ENCODE data around the gene TMEM170B. TPM values are rescaled to one million over a fixed set of nuclear protein-coding genes. Genes with fewer than 3 reads are reported as not detected.
A peak's percentile ranks its signal among the peaks of the same experiment; 100 is the strongest.

The TMEM170B gene
- total RNA-seq, 1 experiment from 2014 or later, result 3.5 TPM

DNA sequence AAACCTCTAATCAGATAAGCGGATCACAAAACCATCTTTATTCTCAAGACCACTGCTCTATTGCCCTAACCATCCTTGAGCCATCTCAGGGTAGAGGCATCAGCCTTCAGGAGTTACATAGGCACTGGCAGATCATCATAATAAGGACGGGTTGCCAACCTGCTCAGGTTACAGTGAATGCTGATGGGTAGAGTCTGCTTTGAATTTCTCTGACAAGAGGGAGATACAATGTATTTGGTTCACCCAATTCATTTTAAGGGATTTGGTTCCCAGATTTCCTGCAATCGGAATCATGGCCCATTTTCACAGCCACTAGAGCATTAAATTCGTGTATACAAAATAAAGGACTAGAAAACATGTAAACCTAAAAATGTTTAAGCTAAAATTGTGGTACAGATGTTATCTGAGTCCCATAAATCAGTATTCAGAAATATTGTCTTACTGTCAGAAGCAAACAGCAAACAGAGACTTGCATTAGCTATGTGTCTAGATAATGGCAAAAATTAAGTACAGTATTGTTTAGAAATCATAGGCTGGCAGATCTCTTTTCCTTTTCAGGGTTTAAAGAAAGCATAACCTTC lies 41.9 kb upstream of the TMEM170B start:
- Mint-ChIP-seq H3K36me3 (peaks cover under 1% of the 10 kb centered on the region; the same call in 1 of the 2 replicates), H3K9me3 (peaks cover 9% of the 10 kb centered on the region), H3K4me1 (peaks cover 12% of the 10 kb centered on the region), H3K4me3 (no peak overlapping the region), H3K27ac (no peak overlapping the region), H3K27me3 (ENCODE audit: low read depth) (no peaks in the 10 kb centered on the region)
- ChIA-PET POLR2A (no interaction called here), CTCF (interaction anchor here (0.6 to 3.4 kb wide), 8 partner anchors 21 to 351 kb away, joined by 3 to 24 read pairs (median 4); no protein-coding TSS in a partner anchor)
- ATAC-seq (no peak), DNase-seq (ENCODE audit: low spot score) (no peak)
- TF ChIP-seq GRHL2 (CRISPR knock-in tag; IDR thresholded peaks at IDR 0.05; ENCODE audit: insufficient replicate concordance, severe bottlenecking), result no peak
- no peak for TF ChIP-seq ZSCAN18 (CRISPR knock-in tag; IDR thresholded peaks at IDR 0.05)
- TF ChIP-seq ZBTB21 (CRISPR knock-in tag; IDR thresholded peaks at IDR 0.05; ENCODE audit: borderline replicate concordance), result no peak
- no peak for TF ChIP-seq MYBL2 (CRISPR knock-in tag; IDR thresholded peaks at IDR 0.05)
- TF ChIP-seq, protein P1, sequence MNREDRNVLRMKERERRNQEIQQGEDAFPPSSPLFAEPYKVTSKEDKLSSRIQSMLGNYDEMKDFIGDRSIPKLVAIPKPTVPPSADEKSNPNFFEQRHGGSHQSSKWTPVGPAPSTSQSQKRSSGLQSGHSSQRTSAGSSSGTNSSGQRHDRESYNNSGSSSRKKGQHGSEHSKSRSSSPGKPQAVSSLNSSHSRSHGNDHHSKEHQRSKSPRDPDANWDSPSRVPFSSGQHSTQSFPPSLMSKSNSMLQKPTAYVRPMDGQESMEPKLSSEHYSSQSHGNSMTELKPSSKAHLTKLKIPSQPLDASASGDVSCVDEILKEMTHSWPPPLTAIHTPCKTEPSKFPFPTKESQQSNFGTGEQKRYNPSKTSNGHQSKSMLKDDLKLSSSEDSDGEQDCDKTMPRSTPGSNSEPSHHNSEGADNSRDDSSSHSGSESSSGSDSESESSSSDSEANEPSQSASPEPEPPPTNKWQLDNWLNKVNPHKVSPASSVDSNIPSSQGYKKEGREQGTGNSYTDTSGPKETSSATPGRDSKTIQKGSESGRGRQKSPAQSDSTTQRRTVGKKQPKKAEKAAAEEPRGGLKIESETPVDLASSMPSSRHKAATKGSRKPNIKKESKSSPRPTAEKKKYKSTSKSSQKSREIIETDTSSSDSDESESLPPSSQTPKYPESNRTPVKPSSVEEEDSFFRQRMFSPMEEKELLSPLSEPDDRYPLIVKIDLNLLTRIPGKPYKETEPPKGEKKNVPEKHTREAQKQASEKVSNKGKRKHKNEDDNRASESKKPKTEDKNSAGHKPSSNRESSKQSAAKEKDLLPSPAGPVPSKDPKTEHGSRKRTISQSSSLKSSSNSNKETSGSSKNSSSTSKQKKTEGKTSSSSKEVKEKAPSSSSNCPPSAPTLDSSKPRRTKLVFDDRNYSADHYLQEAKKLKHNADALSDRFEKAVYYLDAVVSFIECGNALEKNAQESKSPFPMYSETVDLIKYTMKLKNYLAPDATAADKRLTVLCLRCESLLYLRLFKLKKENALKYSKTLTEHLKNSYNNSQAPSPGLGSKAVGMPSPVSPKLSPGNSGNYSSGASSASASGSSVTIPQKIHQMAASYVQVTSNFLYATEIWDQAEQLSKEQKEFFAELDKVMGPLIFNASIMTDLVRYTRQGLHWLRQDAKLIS (CRISPR knock-in tag; IDR thresholded peaks at IDR 0.05; ENCODE audit: borderline replicate concordance), result no peak
- TF ChIP-seq SMAD4 (CRISPR knock-in tag; IDR thresholded peaks at IDR 0.05), result no peak
- TF ChIP-seq NR2C2 (CRISPR knock-in tag; IDR thresholded peaks at IDR 0.05), result no peak
- TF ChIP-seq TEAD1 (CRISPR knock-in tag; IDR thresholded peaks at IDR 0.05), result no peak
- no peak for TF ChIP-seq ZNF121 (CRISPR knock-in tag; IDR thresholded peaks at IDR 0.05)
- TF ChIP-seq EMX1 (CRISPR knock-in tag; IDR thresholded peaks at IDR 0.05), result no peak
- TF ChIP-seq, protein P2, sequence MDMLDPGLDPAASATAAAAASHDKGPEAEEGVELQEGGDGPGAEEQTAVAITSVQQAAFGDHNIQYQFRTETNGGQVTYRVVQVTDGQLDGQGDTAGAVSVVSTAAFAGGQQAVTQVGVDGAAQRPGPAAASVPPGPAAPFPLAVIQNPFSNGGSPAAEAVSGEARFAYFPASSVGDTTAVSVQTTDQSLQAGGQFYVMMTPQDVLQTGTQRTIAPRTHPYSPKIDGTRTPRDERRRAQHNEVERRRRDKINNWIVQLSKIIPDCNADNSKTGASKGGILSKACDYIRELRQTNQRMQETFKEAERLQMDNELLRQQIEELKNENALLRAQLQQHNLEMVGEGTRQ (CRISPR knock-in tag; IDR thresholded peaks at IDR 0.05), result no peak
- TF ChIP-seq RELA (CRISPR knock-in tag; IDR thresholded peaks at IDR 0.05; ENCODE audit: borderline replicate concordance), result no peak

GRCh38 chr6:11496152-11497060 lies 41.1 kb upstream of the TMEM170B start:
- Mint-ChIP-seq H3K4me3 (no peak overlapping the region), H3K4me1 (peaks cover 12% of the 10 kb centered on the region), H3K36me3 (peaks cover 4% of the 10 kb centered on the region; the same call in 1 of the 2 replicates), H3K9me3 (peaks cover 14% of the 10 kb centered on the region), H3K27ac (no peak overlapping the region; the same call in 1 of the 2 replicates), H3K27me3 (ENCODE audit: low read depth) (no peaks in the 10 kb centered on the region)
- ATAC-seq (peak; percentile 90), DNase-seq (ENCODE audit: low spot score) (peak; percentile 58)
- POLR2A ChIA-PET, result no interaction called here
- no peak for TF ChIP-seq E2F4 (CRISPR knock-in tag; IDR thresholded peaks at IDR 0.05; ENCODE audit: borderline replicate concordance, low read depth)
- no peak for TF ChIP-seq HMGXB4 (CRISPR knock-in tag; IDR thresholded peaks at IDR 0.05)
- TF ChIP-seq MYBL2 (CRISPR knock-in tag; IDR thresholded peaks at IDR 0.05), result no peak
- 0 out of 2 replicates have a peak, but pooled peaks have one; percentile 11 for TF ChIP-seq GABPB1 (CRISPR knock-in tag; IDR thresholded peaks at IDR 0.05)
- TF ChIP-seq, protein P3, sequence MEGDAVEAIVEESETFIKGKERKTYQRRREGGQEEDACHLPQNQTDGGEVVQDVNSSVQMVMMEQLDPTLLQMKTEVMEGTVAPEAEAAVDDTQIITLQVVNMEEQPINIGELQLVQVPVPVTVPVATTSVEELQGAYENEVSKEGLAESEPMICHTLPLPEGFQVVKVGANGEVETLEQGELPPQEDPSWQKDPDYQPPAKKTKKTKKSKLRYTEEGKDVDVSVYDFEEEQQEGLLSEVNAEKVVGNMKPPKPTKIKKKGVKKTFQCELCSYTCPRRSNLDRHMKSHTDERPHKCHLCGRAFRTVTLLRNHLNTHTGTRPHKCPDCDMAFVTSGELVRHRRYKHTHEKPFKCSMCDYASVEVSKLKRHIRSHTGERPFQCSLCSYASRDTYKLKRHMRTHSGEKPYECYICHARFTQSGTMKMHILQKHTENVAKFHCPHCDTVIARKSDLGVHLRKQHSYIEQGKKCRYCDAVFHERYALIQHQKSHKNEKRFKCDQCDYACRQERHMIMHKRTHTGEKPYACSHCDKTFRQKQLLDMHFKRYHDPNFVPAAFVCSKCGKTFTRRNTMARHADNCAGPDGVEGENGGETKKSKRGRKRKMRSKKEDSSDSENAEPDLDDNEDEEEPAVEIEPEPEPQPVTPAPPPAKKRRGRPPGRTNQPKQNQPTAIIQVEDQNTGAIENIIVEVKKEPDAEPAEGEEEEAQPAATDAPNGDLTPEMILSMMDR (IDR thresholded peaks at IDR 0.05), result peak; percentile 77
- TF ChIP-seq, protein P4, sequence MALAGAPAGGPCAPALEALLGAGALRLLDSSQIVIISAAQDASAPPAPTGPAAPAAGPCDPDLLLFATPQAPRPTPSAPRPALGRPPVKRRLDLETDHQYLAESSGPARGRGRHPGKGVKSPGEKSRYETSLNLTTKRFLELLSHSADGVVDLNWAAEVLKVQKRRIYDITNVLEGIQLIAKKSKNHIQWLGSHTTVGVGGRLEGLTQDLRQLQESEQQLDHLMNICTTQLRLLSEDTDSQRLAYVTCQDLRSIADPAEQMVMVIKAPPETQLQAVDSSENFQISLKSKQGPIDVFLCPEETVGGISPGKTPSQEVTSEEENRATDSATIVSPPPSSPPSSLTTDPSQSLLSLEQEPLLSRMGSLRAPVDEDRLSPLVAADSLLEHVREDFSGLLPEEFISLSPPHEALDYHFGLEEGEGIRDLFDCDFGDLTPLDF (CRISPR knock-in tag; IDR thresholded peaks at IDR 0.05), result no peak
- CTCF ChIA-PET, result interaction anchor here (0.6 to 3.4 kb wide), 33 partner anchors 11 to 545 kb away, joined by 3 to 24 read pairs (median 3); partner anchors contain the start of genes NEDD9 and TMEM170B
